Uterus (tissue), 2 donors: ENCODE data around the gene GJA10.

Experiments used
- POLR2A ChIP-seq, 2 donors: fragments of 450-650 bp; IDR thresholded peaks; one replicate each; pipeline ENCODE4 v1.6.1; 2016; ENCODE audit warnings: antibody characterized with exemption in 2 of 2, mild to moderate bottlenecking in 1 of 2, moderate library complexity in 1 of 2
- TF ChIP-seq, protein P1 (sequence below), 4 experiments: fragments of 200-600 bp in 2 of 4; fragments of 450-650 bp in 2 of 4; sonication (generic) in 2 of 4; IDR thresholded peaks; one replicate each; pipeline ENCODE4 v1.5.1; 2016 to 2019; ENCODE audit warnings: antibody characterized with exemption in 4 of 4, mild to moderate bottlenecking in 2 of 4, moderate library complexity in 1 of 4

DNA sequence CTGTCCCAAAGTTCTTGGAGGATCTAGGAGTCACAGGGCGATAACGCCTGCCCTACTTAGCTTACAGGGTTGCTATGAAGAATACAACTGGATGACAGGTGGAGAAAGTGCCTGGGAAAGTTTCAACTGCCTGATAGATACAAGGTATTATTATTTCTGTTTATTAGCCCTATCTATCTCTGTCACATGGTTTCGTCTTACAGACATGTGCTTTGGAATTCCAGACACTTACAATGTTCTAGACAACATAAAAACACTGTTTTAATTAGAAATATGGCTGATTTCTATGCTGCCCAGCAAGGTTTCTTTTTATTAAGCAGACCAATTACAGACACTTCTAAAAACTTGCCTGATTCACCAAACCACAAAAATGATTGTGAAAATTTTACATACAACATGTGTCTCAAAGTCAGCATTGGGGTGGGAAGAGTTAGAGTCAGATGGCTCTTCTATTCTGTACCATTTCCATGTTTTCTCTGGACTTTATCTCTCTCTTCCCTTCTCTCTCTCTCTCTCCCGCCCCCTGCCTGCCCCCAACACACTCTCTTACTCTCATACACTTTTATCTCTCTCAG, 50.0 kb downstream of the GJA10 start:
- TF ChIP-seq, protein P1, sequence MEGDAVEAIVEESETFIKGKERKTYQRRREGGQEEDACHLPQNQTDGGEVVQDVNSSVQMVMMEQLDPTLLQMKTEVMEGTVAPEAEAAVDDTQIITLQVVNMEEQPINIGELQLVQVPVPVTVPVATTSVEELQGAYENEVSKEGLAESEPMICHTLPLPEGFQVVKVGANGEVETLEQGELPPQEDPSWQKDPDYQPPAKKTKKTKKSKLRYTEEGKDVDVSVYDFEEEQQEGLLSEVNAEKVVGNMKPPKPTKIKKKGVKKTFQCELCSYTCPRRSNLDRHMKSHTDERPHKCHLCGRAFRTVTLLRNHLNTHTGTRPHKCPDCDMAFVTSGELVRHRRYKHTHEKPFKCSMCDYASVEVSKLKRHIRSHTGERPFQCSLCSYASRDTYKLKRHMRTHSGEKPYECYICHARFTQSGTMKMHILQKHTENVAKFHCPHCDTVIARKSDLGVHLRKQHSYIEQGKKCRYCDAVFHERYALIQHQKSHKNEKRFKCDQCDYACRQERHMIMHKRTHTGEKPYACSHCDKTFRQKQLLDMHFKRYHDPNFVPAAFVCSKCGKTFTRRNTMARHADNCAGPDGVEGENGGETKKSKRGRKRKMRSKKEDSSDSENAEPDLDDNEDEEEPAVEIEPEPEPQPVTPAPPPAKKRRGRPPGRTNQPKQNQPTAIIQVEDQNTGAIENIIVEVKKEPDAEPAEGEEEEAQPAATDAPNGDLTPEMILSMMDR (IDR thresholded peaks at IDR 0.05): no peak
- TF ChIP-seq POLR2A (IDR thresholded peaks at IDR 0.05): no peak
